Muscle of leg (tissue), 9 donors: ENCODE results near the gene CCM2L. TPM values are rescaled to one million over a fixed set of nuclear protein-coding genes. Genes with fewer than 3 reads are reported as not detected.

Experiments used
- polyA plus RNA-seq, 8 donors: library from polyadenylated mRNA; unstranded; fragments of 120-200 nt; gene quantifications; one replicate each; pipeline versions ENCODE4 v1.2.1 to v1.2.3, GENCODE V29; 2013; ENCODE audit warnings: inconsistent platforms in 1 of 8, low replicate concordance in 1 of 8; ENCODE audit not compliant: insufficient read length in 8 of 8, insufficient read depth in 1 of 8
- total RNA-seq: library from RNA; stranded (reverse); fragments of 120-200 nt; gene quantifications from one replicate; pipeline ENCODE4 v1.2.4, GENCODE V29; 2013

Gene CCM2L
- total and polyA plus RNA-seq, 9 donors, result 4.9 to 7.8 (median 6.0) TPM

Other genes with a start within 250 kb of the CCM2L start
- gene MYLK2, start 191.1 kb upstream of the CCM2L start, total RNA-seq, result 39.5 TPM
- 10 to 100 TPM; 35.0 to 65.5 (median 43.4) TPM for gene MYLK2, start 191.1 kb upstream of the CCM2L start, polyA plus RNA-seq
- gene FOXS1, start 164.8 kb upstream of the CCM2L start, total RNA-seq, result 6.0 TPM
- gene FOXS1, start 164.8 kb upstream of the CCM2L start, polyA plus RNA-seq, result 10 to 100 TPM in 2 of 8 donors, 1 to 10 TPM in 6; 4.5 to 11.7 (median 7.1) TPM
- gene DUSP15, start 139.9 kb upstream of the CCM2L start, total RNA-seq, result 1.6 TPM
- 1 to 10 TPM; 1.9 to 5.1 (median 2.6) TPM for gene DUSP15, start 139.9 kb upstream of the CCM2L start, polyA plus RNA-seq
- gene TTLL9, start 139.8 kb upstream of the CCM2L start, total RNA-seq, result 0.09 TPM
- gene TTLL9, start 139.8 kb upstream of the CCM2L start, polyA plus RNA-seq, result under 1 TPM in 7 of 8 donors, not detected in 1; 0.11 to 0.35 (median 0.23) TPM
- gene PDRG1, start 58.4 kb upstream of the CCM2L start, total RNA-seq, result 10.9 TPM
- gene PDRG1, start 58.4 kb upstream of the CCM2L start, polyA plus RNA-seq, result 10 to 100 TPM; 16.1 to 18.8 (median 17.6) TPM
- 0.04 TPM for gene XKR7, start 42.3 kb upstream of the CCM2L start, total RNA-seq
- under 1 TPM; 0.04 to 0.21 (median 0.08) TPM for gene XKR7, start 42.3 kb upstream of the CCM2L start, polyA plus RNA-seq
- 4.9 TPM for gene HCK, start 41.8 kb downstream of the CCM2L start, total RNA-seq
- gene HCK, start 41.8 kb downstream of the CCM2L start, polyA plus RNA-seq, result 1 to 10 TPM; 4.4 to 6.3 (median 4.4) TPM
- gene TM9SF4, start 99.3 kb downstream of the CCM2L start, total RNA-seq, result 25.7 TPM
- 10 to 100 TPM; 34.3 to 55.4 (median 44.1) TPM for gene TM9SF4, start 99.3 kb downstream of the CCM2L start, polyA plus RNA-seq
- gene PLAGL2, start 197.3 kb downstream of the CCM2L start, total RNA-seq, result 3.3 TPM
- 10 to 100 TPM; 10.8 to 16.5 (median 14.0) TPM for gene PLAGL2, start 197.3 kb downstream of the CCM2L start, polyA plus RNA-seq
- 25.5 TPM for gene POFUT1, start 197.4 kb downstream of the CCM2L start, total RNA-seq
- gene POFUT1, start 197.4 kb downstream of the CCM2L start, polyA plus RNA-seq, result 10 to 100 TPM; 23.2 to 39.1 (median 31.1) TPM